ENCODE results near the gene ERC1.

ERC1 gene

DNA sequence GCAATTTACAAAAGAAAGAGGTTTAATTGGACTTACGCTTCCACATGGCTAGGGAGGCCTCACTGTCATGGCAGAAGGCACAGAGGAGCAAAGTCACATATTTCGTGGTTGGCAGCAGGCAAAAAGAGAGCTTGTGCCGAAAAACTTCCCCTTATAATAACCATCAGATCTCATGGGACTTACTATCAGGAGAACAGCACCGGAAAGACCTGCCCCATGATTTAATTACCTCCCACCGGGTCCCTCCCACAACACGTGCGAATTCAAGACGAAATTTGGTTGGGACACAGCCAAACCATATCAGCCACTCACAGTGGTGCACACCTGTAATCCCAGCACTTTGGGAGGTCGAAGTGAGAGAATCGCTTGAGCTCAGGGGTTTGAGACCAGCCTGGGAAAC is 534.8 kb downstream of the ERC1 start:
- no peak for FAIRE-seq

DNA sequence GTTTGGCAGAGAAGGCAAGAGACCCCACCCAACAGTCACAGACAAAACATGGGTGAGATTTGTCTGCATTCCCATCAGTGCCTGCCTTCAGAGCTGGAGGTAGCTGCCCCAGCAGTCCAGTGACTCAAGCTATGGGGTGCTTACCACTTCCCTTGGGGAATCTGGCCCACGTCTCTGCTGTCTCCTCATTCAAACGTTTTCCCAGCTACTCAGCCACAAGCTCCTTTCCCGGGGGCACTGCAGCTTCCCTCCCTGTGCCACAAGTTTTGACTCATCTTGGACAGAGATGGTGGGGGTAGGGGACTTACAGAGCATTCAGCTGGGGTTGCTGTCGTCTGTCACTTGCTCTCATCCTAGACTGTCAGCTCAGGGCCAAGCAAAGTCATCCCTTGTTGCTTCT is 536.8 kb downstream of the ERC1 start:
- no peak for FAIRE-seq

DNA sequence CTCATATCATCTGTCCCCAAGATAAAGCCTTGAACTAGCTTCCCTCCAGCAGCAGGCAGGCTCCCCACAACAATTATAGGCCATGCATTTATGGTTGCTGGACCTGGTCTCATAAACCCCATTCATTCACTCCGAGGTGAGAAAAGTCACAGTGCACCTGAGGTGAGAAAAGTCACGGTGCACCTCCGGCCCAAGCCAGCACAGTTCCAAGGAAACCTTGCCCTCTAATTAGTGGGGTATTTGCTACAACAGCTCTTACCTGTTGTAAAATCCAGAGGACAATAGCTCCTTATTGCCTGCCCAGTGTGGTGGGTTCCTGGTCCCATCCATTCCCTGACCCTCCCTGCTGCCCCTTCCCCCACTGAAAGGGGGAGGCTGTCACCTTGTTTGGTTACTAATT is 537.8 kb downstream of the ERC1 start:
- FAIRE-seq: no peak

DNA sequence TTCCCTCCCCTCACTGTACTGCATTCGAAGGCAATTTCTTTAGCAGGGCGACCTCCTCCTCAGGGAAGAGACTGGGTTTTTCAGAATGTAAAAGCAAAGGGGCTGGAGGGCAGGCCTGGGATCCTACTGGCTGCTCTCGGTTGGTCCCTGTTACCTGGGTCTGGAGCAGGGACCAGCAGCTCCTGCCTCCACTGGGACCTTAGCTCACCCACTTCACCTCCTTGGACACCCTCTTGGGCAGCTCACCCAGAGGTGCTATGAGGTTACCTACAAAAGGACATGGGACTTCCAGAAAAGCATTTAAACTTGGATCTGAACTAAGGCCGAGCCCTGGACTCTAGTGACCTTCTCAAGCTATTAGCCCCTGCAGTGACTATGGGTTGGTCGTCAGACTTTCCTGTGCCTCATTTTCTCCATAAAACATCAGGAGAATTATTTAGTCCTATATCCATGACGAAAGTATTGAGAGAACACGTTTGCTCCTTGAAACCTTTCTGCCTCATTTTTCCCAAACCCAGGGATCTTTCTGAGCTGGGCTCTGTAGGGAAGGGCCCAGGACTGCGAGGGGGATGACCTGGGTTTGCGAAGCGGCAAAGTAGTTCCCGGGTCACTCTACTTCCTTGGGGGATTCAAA is 538.3 kb downstream of the ERC1 start:
- no peak for FAIRE-seq

DNA sequence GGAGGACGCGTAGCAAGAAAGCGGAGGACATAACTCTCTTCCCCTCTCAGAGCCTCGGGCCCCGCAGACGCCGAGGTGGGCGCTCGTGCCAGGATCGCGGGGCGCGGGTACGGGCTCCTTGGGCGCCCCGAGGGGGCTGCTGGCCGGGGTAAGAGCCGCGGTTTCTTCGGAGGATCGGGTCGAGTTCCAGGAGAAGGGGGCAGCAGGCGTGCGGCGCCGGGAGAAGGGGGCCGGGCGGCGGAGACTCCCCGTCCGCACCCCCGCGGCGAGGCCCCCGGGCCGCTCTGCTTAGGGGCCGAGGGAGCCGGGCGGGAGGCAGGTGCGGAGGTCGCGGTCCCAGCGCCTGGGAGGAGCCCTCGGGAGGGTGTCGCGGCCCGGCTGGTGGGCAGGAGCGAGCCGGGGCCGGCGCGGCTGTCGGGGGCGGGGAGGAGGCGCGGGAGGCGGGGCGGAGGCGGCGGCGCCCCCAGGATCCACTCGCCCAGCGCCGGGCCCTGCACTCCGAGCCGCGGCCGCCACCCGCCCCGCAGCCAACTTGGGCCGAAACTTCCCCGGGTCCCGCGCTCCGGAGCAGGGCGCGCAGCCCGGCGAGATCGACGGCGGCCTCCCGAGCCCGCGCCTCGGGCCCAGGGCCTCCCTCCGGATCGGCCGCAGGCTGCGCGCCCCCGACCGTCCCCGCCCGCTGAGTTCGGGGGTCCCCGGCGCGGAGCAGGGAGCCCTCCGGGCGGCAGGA is 539.0 kb downstream of the ERC1 start:
- FAIRE-seq: no peak

DNA sequence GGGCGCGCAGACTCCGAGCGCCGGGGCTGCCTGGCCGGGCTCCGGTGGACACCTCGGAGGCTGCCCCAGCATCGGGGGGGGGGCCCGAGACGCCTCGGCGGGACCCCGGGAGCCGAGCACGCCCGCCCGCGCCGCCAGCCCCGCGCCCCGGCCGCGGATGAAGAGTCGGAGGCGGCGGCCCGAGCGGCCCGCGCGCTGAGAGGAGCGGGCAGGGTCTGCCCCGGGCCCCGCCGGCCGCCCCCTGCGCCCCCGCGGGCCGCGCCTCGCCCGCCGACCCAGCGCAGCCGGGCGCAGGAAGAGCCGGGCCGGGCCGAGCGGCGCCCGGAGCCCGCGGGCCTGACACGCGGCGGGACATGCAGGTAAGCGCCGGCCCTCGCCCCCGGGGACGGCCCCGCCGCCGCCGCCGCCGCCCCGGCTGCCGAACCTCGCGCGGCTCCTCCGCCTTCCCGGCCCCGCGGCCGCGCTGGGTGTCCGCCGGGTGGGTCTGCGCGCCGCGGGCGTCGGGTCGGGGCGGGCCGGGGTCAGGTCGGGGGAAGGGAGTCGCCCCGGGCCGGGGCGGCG is 539.6 kb downstream of the ERC1 start:
- no peak for FAIRE-seq

DNA sequence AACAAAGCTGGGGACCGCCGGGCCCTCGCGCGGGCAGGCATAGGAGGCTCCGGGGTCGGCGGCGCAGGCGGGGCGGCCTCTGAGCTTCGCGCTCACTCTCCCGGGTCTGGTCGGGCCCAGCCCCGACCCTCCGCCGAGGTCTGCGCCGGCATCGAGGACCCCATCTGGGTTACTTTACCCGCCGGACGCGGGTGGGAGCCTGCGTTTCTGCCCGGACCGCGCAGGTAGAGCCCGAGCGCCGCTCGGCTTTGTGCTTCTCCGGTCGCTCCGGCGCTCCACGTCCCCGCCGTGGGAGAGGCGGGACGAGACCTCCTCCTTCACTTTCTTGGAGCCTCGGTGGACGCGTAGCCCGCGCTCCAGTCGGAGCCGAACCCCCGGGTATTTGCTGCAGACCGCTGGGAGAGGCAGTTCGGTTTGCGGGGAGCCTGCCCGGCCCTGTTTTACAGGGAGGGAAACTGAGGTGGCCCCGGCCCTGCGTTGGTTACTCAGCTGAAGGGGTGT is 540.2 kb downstream of the ERC1 start:
- FAIRE-seq: no peak

DNA sequence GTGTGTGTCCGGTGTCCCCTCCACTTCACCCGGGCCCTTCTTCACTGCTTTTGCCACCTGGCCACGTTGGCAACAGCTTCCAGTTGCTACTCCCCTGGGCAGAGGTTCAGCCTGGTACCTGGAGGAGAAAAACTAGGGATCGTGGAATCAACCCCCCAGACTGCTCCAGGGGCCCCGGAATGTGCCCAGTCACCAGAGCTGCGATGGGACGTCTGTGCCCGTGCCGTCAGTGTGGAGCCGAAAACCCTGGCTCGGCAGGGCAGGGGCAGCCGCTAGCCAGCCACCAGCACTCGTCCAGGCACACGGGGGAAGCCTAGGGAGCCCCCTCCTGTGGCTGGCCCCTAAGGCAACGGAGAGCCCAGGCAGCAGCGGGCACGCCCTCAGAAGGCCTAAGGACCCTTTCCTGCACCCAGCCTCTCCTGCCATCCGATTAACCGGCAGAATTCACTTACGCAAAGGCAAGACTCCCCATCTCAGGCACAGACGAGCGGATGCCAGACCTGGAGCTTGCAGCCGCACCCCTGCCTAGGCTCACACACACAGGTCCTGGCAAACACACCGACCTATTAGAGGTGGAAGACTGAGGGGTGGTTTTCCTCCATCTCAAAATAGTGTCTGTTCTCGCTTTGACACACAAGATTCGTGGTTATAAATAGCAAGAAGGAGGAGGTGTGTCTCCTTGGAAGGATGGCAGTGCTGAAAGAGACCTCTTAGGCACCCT is 540.8 kb downstream of the ERC1 start:
- FAIRE-seq: no peak

DNA sequence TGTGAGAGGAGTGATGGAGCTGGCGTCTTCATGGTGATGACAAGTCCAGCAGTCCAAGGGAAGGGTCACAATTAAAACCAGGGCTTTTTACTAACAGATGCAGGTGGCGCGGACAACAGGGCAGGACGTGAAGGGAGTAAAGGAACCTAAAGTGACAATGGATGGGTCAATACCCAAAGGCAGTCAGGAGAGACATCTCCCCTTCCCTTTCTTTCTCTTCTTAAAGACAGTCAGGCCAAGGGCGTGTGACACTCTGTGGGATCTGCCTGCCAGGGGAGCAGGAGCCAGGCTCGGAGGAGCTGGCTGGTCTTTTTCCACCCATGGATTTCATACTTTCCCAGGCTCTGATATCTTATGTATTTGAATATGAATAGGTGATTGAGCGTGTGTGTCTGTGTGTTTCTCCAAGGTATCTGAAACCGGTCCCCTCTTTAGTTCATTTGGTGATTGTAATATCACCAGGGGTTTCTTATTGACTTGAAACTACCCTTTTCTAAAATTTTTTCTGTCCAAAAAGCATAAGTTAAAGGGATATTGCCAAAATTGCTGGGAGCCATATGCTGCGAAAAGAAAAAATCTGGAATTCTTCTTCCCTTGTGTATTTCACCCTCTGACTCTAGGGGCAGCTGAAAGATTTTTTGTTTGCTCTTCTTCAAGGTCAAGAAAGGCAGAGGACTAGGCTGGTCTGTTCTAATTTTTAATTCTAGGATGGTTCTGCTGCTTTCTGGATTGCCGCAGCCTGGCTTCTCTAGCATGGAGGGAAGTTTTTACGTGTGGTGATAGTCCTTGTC is 541.5 kb downstream of the ERC1 start:
- no peak for FAIRE-seq

DNA sequence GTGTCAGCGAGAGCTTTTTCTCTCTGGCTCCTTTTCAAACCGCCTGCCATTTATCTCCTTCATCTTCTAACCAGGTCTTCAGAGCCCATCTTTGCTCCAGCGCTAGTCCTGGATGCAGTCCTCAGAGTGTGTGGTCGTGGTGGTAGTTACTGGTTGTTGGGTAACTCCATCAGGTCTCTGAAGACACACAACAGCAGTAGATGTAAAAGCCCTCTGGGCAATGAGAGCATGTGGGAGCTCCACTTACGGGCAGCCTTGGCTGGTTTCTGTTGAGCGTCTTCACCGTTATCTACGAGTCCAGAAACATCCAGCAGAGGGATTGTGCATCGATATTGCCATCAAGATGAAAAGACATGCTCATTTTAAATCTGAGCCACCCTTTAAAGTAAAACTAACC is 542.2 kb downstream of the ERC1 start:
- FAIRE-seq: no peak

DNA sequence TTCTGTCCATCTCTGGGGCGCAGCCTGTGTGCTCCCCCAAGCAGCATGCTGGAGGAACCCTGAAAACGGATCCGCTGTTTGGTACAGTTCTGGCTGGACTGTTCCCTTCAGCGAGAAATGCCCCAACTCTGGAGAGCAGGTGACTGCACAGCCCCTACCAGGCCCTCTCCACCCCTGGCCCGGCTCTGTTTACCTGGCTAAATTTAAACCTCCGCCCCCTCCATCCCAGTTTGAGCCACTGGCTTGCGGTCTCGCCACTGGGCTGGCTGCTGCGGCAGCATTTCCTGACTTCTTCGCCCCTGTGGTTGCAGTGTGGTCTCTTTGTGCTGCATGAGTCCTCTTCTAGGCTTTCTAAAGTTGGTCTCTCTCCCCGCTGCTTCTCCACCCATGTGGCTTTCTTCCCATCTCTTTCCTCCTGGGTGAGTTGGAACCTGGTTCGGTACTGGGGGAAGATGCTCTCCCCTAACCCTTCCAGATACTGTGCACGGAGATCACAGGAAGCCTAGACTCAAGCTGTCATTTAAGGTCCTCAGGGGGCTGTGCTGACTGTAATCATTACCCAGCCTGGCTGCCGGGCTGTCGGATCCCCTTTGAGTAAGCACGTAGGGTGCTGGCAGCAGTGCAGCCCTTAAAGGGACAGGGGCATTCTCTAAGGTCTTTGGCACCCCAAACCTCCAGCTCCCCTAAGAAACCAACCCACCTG is 542.7 kb downstream of the ERC1 start:
- FAIRE-seq: no peak

DNA sequence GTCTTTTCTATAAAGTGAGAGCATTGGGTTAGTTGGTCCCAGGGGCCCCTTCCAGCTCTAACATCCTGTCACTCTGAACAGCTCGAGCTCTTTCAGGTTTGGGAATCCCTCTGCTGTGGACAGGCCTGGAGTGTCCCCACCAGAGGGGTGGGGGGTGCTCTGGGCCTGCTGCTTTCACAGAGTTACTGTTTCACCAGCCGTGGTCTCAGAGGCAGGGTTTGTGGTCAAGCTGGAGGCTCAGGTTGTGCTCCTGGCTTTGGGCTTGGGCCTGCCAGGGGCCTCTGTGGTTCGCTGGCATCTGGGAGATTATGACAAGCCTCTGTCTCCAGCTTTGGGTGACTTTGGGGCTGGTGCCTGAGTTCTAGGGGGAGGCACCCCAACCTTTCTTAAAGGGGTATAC is 543.7 kb downstream of the ERC1 start:
- FAIRE-seq: no peak

DNA sequence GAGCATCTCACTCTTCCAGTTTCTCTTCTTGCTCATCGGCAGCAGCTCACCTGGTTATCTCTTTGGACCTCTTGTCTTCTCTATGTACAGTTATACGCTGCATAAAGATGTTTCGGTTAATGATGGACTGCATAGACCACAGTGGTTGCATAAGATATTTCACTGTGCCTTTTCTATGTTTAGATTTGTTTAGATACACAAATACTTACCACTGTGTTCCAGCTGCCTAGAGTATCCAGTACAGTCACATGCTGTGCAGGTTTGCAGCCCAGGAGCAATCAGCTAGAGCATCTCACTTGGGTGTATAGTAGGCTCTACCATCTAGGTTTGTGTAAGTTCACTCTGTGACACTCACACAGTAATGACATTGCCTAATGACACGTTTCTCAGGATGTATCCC is 545.8 kb downstream of the ERC1 start:
- no peak for FAIRE-seq

DNA sequence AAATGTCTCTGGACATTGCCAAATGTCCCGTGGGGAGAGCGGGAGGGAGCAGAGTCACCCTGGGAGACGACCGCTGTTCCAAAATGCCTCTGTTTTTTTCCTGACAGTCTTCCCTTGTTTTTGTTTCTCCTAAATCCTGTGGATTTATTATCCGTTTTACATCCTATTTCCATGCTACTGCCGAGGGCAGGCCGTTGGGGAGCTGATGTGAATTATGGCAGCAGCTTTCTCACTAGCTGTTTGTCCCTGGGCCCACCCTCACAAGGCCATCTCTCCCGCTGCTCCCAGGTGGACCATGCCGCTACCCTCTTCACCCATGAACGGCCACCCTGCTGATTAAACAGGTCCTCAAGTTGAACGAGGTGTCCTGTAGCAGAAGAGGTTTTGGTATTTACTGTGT is 548.1 kb downstream of the ERC1 start:
- no peak for FAIRE-seq

DNA sequence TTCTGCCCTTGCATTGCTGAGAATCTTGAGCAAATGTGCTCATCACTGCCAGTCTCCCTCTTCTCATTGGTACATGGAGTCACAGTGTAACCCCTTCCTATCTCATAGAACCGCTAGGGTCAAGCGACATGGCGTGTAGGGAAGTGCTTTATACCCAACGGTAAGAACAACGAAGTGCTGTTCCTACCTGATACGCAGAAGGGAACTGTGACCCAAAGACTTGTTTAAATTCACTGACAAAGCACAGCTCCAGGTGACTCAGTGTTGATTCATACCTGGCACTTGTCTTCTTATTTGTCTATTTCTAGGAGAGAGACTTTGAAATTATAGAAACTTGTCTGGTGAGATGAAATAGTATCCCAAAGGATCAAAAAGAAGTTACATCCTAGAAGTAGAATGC is 549.7 kb downstream of the ERC1 start:
- FAIRE-seq: no peak

DNA sequence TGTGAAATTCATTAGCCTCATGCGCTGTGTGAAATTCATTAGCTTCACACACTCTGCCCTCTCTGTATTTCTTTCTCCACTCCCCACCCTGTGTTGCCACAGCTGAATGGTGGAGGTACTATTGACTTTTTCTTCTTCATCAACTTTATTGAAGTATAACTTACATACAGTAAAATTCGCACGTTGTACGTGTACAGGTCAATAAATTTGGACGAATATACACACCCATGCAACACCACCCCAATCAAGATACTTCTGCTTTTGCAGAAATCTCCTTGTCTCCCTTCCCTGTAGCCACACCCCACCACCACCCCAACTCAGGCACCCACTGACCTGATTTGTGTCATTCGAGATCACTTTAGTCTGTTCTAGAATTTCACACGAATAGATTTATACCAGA is 551.6 kb downstream of the ERC1 start:
- no peak for FAIRE-seq

DNA sequence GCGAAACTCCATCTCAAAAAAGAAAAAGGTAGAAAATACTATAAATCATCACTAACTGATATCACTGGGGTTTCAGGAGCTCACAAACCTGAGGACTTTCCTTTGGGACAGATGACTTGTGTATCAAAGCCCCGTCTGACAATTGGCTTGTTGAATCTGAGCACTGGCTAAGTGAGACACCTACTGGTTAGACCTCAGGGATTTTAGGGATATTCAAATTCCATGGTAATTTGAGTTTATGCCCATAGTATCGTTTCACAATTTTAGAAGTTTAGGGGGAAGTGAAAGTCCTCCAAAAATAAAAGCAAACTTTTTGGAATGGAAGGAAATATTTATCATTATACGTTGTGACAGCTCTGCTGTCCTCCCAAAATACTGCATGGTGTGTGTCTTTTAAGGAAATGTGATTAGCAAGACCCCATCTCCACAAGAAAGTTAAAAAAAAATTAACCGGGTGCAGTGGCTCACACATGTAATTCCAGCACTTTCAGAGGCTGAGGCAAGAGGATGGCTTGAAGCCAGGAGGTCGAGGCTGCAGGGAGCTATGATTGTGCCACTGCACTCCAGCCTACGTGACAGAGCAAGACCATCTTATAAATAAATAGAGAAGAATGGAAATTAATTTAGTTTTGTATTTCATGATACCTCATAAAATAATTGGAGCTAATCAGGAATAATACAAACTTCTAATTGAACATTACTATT is 554.1 kb downstream of the ERC1 start:
- peak; percentile 52 for FAIRE-seq

Data from A204.1 (cell line).